Fibroblast of peridontal ligament (primary cell): Measurements from ENCODE around the gene DAB1.

Experiments used
- DNase-seq: peaks from one replicate; pipeline ENCODE4 v3.0.0-alpha.2; 2010; ENCODE audit errors: extremely low read depth

DAB1 gene

DNA sequence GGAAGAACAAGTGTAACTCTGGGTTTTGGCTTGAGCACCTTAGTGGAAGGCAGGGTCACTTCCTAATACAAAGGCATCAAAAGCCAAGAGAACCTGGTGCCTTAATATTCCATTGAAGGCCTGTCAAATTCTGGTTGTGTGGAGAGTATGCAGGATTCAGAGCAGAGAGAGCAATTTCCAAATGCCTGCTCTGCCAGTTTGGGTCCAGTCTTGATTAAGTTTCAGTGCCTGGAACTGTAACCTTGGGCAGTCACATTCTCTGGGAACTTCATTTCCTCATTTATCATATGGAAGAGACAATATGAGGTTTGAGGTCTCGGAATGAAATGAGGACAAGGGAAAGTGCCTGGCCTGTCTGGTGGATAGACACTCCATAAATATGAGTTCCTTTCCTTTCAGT is 260.1 kb downstream of the DAB1 start:
- DNase-seq, result no peak

DNA sequence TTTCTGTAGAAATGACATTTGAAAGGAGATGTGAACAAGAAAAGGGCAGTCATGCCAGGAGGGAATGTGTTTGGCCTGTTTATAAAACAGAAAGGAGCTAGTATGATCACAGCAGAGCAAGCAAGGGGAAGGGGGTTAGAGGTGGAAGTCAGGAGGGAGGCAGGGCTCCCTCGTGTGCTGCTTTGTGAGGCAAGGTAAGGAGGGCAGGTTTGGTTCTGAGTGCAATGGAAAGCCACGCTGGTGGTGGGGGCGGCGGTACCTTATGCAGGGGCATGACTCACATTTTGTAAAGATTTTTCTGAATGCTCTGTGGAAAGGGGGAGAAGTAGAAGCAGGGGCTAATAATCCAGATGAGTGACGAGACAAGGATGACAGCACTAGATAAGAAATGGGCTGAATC is 260.5 kb downstream of the DAB1 start:
- DNase-seq, result no peak

DNA sequence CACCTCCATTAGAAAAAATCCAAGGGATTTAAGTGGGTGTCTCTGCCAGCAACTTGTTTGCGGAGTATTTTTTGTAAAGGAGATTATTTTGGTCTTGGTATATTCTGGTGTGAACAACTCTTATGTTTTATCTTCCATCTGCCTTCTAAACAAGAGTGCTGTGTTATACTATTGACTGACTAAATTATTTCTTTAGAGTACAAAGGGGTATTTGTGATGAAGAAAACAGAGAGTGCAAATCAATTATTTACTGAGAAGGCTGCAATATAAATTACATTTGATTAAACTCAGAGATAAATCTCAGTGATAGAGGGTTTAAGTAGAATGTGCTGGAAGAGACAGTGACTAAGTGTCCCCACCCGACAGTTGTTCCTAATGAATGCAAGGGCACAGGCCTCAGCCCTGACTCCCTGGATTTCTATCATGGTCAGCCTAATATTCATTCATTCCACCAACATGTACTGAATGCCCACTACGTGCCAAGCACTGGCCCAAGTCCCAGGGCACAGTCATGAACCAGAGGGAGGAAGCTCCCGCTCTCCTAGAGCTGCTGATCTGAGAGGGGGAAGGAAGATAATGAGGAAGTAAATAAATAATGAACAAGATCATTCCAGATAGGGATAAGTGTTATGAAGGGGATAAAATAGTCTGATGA is 261.1 kb downstream of the DAB1 start:
- no peak for DNase-seq

DNA sequence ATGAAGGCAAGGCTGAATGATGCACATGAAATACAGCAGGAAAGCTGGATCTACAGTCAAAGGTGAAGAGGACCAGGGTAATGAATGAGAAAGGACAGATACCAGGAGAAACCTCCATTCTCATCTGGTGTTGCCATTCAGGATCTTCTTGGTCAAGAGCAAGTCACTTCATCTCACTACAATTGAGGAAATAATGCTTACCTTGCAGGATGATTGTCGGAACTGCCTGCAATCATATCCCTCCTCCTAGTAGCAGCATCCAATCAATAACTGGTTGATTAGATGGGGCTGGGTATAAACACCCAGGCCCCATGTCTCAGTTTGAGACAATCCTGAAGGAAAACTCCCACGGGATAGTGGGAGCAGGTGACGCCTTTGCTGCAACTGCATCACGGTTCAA is 263.3 kb downstream of the DAB1 start:
- no peak for DNase-seq

DNA sequence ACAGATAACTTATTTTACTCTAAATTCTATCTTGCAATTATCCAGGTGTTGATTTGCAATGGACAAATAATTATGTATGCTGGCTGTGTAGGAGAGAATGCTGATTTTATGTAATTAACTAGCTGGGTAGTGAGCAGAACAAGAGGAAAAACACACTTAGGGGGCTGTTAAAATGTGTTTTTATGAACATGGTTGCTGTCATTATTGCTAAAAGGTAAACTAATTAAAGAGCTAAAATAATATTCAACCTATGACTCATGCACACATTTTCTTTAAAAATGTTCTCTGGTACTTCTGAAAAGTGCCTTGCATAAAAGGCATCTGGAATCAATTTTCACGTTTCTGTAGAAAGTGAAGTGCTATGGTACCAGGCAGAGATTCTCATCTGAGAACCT is 265.3 kb downstream of the DAB1 start:
- DNase-seq, result peak; percentile 16

DNA sequence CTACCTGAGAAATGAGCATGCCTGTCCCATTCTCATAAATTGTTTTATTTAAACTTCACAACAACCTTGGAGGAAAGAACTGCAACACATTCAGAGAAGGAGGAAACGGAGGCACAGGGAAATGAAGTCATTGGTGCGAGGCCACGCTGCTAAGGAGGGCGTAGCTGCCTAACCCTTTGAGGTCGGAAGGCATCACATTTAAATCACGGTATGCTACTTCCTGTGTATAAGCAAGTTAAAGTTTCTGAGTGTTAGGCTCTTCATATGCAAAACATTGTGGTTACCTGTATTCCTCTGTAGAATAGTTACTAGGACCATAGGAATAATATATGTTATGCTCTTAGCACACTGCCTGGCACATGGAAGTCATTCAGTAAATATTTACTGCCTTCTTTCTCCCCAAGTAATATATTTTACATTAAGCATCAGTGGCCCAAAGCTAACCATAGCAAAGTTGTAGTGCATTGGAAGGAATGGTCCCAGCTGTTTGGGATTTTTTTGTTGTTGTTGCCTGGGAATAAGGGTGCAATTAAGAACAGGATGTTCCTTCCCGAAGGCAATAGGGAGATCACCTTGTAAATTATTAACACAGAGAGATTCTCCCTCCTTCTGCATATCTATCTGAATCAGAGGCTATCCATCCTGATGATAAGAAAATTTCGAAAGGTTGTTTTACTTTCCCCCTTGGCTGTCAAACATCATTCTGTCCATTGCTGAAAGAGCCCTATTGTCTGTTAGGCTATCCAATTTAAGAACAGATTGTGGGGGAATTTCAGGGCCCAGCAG is 265.8 kb downstream of the DAB1 start:
- DNase-seq, result no peak

DNA sequence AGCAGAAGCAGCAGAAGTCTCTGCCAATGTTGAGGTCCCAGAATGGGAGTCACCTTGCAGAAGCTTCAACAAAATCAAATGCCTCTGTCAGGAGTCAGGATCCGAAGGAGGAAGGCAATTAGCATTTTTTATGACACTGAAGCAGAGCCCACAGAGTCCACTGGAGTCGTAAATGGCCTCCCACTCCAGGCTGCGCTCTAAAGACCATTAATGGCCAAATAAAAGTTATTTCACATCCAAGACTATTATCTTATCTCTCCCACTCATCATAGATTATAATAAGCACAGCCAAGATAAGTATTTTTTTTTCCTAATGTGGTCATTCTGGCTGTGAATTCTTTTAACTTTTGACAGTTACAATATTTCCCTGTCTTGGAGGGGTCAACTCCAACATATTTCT is 267.0 kb downstream of the DAB1 start:
- DNase-seq, result no peak

DNA sequence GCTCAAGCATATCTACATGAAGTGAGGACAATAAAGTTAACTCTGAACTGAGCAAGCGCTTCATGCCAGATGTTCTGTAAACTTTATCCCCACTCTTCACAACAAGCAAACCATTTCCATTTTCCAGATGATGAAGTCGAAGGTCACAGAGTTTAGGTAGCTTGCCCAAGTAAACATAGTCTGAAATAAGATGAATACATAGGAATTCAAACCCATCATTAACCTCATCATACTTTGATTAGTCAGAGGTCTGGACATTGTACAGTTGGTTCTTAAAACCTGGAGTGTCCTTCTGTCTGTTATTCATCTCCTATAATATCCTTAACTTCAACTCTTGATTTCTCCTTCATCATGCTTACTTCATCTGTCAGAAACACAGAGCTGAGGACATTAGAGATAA is 277.8 kb downstream of the DAB1 start:
- DNase-seq, result peak; percentile 12

DNA sequence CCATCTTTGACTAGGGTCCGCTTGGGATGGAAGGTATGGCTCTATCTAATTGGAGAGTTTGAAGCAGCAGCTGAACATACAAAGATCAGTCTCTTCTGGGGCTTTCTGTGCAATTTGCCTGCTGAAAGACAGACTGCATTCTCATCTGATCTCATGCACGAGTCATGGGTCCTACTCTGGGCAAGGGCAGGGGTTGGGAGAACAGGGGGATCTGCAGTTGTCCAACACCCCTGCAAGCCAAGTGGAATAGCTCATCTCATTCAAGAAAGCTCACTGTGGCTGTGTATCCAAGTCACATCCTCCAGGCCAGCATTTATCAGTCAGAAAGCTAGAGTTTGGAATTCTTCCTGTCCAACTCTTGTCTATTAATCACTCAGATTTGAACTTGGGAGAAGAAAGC is 280.9 kb downstream of the DAB1 start:
- peak; percentile 18 for DNase-seq

DNA sequence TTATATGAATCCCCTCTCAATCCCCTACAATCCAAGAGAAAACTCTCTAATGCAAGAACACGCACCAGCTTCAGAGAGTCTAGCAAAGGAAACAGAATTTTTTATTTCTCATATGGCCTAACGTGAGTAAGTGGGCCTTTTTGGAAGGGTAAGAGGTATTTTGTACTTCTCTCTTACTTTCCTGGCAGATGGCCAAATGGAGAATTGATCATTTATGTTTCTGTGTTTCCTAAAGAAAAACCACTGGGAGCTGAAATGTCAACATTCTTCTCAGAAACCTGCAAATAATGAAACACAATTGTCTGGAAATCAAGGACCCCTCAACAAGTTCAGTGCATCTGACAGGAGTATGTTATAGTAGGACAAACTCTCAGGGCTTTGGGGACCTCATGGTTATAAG is 281.7 kb downstream of the DAB1 start:
- no peak for DNase-seq

DNA sequence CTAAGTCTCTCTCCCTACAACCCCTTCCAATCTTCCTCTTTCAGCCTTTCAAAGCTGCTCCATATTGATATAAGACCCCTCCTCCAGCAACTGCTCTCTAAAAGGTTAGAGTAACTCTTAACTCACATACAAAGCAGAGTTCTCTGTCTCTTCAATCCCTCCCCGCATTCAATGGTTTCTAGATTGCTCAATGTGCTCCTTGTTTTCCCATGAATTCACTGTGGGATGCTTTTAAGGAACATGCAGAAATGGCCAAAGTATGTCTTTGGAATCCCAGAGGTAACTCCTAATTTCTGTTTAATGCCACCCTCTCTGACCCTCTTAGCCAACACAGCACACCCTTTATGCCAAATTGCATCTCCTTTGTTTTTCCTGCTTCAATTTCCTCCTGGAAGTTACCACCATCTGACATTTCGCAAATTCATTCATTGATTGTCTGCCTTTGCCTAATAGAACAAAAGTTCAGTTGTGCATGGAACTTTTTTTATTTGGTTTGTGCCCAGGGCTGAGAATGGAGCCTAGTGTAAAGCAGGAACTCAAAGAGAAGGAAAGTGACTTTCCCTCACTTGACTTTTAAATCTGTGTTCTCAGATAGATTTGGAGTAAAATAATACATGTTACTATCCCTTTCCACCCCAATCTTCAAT is 285.3 kb downstream of the DAB1 start:
- DNase-seq, result no peak

DNA sequence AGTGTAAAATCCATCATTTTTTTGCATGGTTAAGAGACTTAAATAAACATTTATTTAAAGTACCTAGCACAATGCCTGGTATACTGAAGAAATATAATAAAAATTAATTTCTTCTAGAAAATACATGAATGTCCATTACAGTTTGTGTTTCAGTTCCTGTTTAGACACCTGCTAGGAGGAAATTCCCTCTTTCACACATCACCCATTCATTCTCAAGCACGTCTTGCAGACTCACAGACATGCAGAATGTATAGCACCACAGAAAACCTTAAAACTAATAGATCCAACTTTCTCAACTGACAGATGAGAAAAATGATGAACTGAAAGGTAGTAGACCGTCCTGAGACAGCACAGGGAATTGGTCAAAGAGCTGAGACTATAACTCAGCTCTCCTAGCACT is 285.9 kb downstream of the DAB1 start:
- DNase-seq, result no peak

DNA sequence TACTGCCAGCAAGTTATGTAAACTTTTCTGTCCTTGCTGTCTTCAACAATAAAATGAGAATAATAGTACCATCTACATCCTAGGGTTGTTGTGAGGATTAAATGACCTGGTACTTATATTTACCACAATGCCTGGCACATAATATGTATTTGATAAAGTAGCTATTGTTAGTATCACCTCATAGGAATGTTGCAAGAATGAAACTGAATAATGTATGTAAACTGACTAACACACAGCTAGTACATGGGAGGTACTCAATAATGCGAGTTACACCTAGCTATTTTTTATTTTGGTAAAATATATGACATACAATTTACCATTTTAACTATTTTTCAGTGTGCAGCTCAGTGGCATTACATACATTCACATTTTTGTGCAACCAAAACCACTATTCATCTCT is 289.1 kb downstream of the DAB1 start:
- DNase-seq, result no peak

DNA sequence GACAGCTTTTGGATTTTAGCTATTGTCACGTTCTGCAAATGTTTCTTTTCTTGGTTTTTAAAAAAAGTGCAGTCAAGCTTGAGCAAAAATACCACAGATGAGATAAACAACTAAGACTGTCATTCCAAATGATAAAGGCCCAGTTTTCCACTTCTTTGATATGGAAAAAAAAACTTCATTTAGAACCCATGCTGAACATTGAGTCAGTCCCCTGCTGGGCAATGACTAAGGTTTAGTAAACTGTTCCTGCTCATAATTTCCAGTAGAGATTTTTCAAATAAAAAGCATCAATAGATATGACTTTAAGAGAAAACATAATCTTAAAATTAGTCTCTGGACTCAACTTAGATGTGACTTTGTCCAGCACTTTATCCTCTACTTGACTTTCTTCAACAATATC is 290.2 kb downstream of the DAB1 start:
- peak; percentile 4 for DNase-seq

DNA sequence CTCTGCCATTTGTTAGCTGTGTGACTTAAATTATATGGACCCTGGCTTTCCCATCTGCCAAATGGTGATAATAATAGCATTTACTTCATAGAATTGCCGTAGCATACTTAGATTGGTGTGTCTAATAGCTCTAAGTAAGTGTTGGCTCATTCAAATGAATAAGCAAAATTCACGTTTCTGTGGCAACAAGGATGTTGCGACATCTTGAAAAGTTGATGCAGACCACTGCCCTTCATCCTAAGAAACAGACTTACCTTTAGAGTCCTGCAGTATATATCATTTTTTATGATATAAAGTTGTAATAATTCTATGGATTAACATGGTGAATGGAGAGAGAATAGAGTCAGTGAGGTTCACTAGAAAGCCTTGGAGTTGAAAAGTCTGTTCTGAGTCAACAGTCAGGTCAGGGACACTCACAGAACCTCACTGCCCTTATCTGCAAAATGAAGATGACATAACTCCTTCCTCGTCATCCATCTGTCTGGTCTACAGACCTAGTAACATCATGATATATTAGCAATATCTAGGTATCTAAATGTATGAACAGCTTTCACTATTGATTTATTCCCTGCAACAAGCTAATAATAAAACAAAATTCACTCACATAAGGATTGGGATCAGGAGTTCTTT is 290.8 kb downstream of the DAB1 start:
- DNase-seq, result no peak

DNA sequence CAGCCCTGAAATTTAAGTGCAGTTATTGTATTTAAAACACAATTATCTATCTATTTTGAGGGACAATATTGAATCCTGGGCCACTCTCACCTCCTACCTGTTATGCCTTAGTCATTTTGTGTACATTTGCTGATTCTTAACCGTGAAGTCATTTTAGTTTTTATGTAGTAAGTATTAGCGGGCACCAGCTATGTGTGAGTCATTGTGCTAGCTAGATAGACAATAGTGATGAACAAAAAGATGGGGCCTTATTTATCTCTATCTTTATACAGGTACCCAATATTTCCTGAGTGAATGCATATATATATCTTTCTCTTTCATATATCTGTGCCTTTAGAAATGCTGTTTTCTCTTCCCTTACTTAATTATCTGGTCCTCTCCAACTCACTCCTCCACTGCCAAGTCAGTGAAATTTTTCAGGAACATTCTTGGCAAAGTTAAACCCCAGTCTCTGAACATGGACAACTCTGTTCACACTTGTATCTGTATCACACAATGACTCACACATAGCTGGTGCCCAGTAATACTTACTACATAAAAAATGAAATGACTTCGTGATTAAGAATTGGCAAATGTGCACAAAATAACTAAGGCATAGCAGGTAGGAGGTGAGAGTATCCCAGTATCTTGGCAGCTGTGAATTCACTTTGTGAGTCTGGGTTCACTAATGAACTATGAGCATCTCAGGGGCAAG is 292.0 kb downstream of the DAB1 start:
- DNase-seq, result peak; percentile 6

DNA sequence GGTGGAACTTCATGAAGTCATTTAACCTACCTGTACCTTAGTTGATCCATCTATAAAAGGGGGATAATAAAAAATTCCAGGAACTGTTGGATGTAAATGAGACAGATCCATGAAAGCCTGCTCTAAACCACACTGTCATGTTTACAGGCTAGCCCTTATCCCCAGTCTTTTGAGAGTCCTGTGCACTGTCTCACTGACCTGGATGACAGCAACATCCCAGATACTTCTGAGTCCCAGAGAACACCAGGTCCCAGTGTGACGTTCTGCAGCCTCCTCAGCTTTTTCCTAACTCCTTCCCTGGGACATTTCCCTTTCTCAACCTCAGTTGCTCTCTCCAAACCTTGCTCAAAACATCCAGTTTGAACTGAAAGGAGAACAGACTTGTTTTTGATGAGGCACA is 292.6 kb downstream of the DAB1 start:
- no peak for DNase-seq

DNA sequence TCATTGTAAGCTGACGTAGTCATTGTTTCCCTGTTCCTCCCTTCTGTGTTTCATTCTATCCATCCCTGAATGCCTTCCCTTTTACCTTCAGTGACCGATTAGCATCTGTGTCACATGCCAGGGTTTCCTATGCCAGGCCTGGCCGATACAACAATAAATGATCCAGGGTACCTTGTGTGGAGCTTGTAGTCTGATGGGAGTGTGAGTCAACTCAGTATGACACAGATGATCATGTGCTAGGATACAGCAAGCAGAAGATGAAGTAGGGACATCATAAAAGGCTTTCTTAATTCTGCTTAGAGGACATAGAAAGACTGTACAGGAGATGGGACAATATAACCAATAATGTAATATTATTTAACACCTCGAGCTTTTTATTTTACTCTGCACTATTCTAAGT is 294.0 kb downstream of the DAB1 start:
- DNase-seq, result no peak

DNA sequence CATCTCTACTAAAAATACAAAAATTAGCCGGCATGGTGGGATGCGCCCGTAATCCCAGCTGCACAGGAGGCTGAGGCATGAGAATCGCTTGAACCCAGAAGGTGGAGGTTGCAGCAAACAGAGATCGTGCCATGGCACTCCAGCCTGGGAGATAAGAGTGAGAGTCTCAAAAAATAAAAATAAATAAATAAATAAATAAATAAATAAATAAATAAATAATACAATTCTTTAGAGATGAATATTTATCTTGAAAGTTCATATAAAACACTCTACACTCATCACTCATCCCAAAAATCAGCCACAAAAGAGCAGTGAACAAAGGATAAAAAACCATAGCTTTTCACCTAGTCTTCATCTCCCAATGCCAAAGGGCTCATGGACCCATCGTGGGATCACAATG is 295.9 kb downstream of the DAB1 start:
- DNase-seq, result no peak

DNA sequence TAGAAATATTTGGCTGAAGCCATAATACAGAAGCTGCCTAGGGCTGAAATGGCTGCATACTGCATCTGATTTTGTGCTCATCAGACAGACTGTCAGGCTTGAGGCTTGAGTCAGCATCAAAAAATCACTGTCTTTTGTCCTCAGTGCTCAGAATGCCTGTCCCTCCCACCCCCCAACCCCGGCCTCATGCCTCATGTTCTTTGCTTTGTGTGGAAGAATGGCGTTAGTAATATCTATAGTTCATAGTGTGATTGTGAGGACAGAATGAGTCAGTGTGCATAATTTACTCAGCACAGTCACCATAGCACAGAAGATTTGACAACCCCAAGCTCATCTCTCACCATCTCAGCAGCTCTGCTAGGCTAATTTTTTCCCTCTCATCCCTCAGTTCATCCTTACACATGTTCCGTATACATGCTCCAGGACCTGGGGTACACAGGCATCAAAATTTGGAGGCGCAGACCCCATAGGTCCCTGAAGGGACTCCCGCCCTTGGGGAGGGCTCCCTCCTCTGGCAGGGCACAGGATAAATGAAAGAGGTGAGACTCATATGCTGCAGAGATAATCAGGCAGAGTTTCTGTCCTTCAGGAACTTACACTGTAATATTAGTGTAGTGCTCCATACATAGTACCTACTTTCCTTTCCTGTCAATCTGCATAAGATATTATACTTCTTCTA is 299.0 kb downstream of the DAB1 start:
- DNase-seq, result no peak

DNA sequence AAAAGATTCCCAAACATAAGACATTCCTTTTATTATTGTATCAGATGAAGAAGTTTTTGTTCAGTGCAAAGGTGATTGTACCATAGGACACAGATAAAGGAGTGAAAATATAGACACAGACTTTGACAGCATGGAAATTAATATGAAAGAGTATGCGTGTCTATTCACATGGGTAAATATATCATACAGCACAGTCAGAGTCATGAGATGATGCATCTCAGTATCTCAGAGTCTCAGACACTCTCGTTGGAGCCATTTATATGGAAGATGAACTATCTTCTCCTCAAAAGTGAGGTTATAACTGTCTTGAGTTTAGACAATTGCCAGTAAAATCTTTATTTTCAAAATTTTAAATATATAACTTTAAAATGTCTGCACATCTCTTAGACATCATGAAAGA is 299.7 kb downstream of the DAB1 start:
- no peak for DNase-seq

DNA sequence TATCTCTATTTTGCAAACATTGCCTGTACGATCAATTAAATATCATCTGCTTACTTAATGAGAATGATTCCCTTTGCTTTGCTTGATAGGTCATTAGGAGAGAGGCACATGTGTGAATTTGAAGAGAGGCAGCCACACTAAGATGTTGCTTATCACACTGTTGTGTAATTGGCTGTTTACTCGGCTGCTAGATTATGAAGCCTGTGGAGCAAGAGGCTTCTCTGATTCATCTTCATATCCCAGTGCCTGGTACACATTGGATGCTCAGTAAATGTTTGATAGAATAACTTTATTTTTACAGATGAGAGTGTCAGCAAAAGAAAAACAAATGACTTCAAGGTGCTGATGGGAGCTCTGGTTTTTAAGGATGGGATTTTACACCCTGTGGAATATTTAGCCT is 301.8 kb downstream of the DAB1 start:
- no peak for DNase-seq
